ENCODE results near the gene AK9. TPM values are rescaled to one million over a fixed set of nuclear protein-coding genes. Genes with fewer than 3 reads are reported as not detected.

Gene AK9
- total RNA-seq, 1 experiment from 2014 or later, result 2.3 TPM

- no peaks in the 10 kb centered on the region for H3K27me3 ChIP-seq (ENCODE audit: control insufficient read depth, insufficient read depth, low read length)
Observed at GRCh38 chr6:109722564-109723254, 31.7 kb upstream of the AK9 start.

GRCh38 chr6:109722011-109722410 is 31.0 kb upstream of the AK9 start:
- ChIA-PET CTCF (no interaction called here), POLR2A (no interaction called here)
- H3K36me3 ChIP-seq (ENCODE audit: control insufficient read depth, insufficient read depth, low read length), result no peaks in the 10 kb centered on the region
- intact Hi-C loops (cut with micrococcal nuclease; ENCODE audit: unreplicated experiment), result no loop called here
- no peak for TF ChIP-seq TCF7L2 (IDR thresholded peaks at IDR 0.05; ENCODE audit: low read depth, low read length)
- TF ChIP-seq REST (IDR thresholded peaks at IDR 0.05; ENCODE audit: insufficient read depth in 1 of 2, low read depth in 2 of 2, low read length in 1 of 2), result no peak
- no peak for TF ChIP-seq CTCF (IDR thresholded peaks at IDR 0.05)
- no peak for TF ChIP-seq POLR2AphosphoS5 (IDR thresholded peaks at IDR 0.05; ENCODE audit: low read depth, low read length)
- TF ChIP-seq SIN3A (IDR thresholded peaks at IDR 0.05; ENCODE audit: borderline replicate concordance, insufficient read depth, low read depth, low read length), result no peak
- H3K9me3 ChIP-seq (ENCODE audit: control insufficient read depth, insufficient read depth, low read depth, low read length), result no peaks in the 10 kb centered on the region
- H3K27ac ChIP-seq (ENCODE audit: low read length), result no peak overlapping the region
- no peak overlapping the region for H3K4me3 ChIP-seq (ENCODE audit: low read depth in 2 of 2, low read length in 2 of 2)
- no TSS peak for BruUV-seq (replicated peaks)
- H3K4me1 ChIP-seq (ENCODE audit: control insufficient read depth, insufficient read depth, low read length), result no peaks in the 10 kb centered on the region
- in situ Hi-C loops (cut with HindIII; ENCODE audit: low pct_unique_long_range_greater_than_20kb, low sequenced_read_pairs), result loop anchor here (25.0 kb wide), 1 partner anchor 340 kb away; no protein-coding TSS in a partner anchor
- ATAC-seq, result no peak
- no peaks in the 10 kb centered on the region for H3K27me3 ChIP-seq (ENCODE audit: control insufficient read depth, insufficient read depth, low read length)
- no peak for DNase-seq (ENCODE audit: low read depth, low spot score)

More at GRCh38 chr6:109722564-109723254, 31.7 kb upstream of the AK9 start:
- no peak overlapping the region for H3K27ac ChIP-seq (ENCODE audit: low read length)
- no TSS peak for BruUV-seq (replicated peaks)
- H3K36me3 ChIP-seq (ENCODE audit: control insufficient read depth, insufficient read depth, low read length), result no peaks in the 10 kb centered on the region
- no peaks in the 10 kb centered on the region for H3K9me3 ChIP-seq (ENCODE audit: control insufficient read depth, insufficient read depth, low read depth, low read length)
- POLR2A ChIA-PET, result no interaction called here
- no peak for DNase-seq (ENCODE audit: low read depth, low spot score)
- TF ChIP-seq CTCF (IDR thresholded peaks at IDR 0.05) (no peak), REST (IDR thresholded peaks at IDR 0.05; ENCODE audit: insufficient read depth in 1 of 2, low read depth in 2 of 2, low read length in 1 of 2) (no peak), POLR2AphosphoS5 (IDR thresholded peaks at IDR 0.05; ENCODE audit: low read depth, low read length) (no peak), SIN3A (IDR thresholded peaks at IDR 0.05; ENCODE audit: borderline replicate concordance, insufficient read depth, low read depth, low read length) (no peak), TCF7L2 (IDR thresholded peaks at IDR 0.05; ENCODE audit: low read depth, low read length) (no peak)
- intact Hi-C loops (cut with micrococcal nuclease; ENCODE audit: unreplicated experiment) (no loop called here), in situ Hi-C loops (cut with HindIII; ENCODE audit: low pct_unique_long_range_greater_than_20kb, low sequenced_read_pairs) (loop anchor here (25.0 kb wide), 1 partner anchor 340 kb away; no protein-coding TSS in a partner anchor)
- no peak for ATAC-seq
- no peak overlapping the region for H3K4me3 ChIP-seq (ENCODE audit: low read depth in 2 of 2, low read length in 2 of 2)
- CTCF ChIA-PET, result no interaction called here
- H3K4me1 ChIP-seq (ENCODE audit: control insufficient read depth, insufficient read depth, low read length), result no peaks in the 10 kb centered on the region
